SW 1271 (cell line): ENCODE data around the gene NSDHL.
"Not testable (repeated sequence)": the region's sequence is repeated elsewhere in the genome, so short reads cannot be mapped to it uniquely, and the experiment has no call there.

Experiments
- DNase-seq, 2 experiments: peaks; one replicate each; lab custom pipeline; 2025; lab: John Stamatoyannopoulos, UW

Gene NSDHL

DNA sequence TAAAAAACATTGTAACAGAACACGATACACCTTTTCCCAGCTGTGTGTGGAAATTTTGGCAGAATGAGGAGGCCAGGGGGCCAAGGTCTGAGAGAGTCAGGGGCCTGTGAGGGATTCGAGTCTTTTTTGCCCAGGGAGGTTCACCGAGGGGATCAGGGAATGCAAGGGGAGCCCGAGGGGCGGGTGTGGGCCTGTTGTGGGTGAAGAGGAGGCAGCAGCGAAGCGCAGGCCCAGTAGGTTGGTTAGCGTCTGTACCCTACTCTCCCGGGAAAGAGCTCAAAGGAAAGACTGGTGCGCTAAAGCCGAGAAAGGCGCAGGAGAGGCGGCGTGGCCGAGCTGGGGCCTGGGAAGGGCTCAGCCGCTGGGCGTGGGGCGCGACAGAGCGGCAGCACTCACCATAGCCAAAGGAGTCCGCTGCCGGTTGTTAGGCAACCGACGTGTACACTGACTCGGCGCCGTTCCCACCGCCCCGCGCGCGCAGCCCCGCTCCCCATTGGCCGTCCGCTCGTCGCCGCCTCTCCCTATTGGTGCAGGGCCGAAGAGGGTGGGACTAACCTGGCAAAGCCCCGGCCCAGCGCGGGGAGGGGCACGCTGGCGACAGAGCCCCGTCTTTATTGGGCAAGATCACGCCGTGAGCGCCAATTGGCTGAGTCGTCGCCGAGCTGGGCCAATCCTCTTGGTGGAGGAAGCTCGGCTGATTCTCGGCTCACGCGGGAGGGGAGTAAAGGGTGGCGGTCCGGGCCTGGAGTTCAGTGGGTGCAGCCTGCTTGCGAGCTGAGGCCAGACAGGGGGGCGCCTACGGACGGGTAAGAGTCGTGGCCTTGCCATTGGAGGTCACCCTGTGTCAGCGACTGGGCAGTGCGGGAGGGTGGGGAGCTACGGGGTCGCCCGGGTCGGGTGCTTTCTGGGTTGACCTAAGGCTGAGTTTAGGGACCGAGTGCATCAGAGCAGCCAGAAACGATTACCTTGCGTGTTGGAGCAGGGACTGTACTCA is at the start of gene NSDHL, which contains the start of gene CETN2:
NSDHL (plus strand) TSS at position 752 of the 994 bp plus-strand sequence. CDS start 15,262 bp downstream, outside the sequence.
CETN2 (minus strand) TSS at position 446 of the 994 bp plus-strand sequence; CDS start at position 399, 47 bp downstream.
- DNase-seq: peak; percentile 84 to 92

DNA sequence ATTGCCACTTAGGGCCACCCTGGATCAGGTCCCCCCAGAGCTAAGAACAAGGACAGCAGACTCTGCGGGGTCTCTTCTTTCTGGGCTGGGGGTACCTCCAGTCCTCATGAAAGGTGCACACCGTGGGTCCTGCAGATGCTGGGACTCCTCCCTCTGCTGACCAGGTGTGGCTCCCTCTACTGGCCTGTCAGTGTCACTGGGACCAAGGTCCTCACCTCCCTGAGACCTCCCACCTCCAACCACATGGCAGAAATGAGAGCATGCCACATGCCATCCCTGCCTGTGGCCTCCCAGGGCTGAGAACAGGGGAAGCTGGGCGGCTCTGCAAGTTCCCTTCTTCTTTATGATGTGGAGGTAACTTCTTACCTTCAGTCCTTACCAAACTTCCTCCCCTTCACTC is 43.8 kb upstream of the NSDHL start:
- not testable (repeated sequence) for DNase-seq

DNA sequence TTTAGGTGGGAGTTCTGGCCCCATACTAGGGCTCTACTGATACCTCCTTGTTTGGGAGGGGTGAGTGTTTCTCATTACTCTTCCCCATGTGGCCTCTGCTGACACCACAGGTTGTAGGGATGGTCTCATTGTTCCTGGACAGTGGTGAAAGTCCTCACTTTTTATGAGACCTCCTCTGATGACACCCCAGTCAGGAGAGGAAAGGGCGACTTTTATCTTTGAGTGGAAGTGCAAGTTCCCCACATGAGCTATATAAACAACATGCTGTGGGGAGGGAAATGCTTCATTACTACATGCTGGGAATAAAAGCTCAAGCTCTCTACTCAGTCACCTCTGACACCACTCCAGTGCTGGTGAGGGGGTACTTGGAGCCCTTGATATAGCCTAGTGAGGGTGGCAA is 31.9 kb upstream of the NSDHL start:
- DNase-seq: no peak

DNA sequence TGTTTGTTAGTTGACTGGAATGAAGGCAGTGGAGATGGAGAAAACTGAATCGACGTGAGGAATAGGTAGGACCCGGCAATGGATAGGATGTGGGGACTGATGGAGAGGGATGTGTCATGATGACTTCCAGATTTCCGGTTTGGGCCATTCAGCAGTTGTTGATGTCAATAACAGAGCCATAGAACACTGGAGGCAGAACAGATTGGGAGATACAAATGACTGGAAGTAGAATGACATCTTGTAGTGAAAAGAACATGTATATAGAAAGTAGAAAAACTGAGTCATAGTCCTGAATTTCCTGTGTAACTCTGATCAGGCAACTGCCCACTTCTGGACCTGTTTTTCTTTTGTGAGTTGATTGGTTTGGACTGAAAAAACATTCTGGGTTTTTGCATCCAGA is 24.8 kb upstream of the NSDHL start:
- DNase-seq: no peak

DNA sequence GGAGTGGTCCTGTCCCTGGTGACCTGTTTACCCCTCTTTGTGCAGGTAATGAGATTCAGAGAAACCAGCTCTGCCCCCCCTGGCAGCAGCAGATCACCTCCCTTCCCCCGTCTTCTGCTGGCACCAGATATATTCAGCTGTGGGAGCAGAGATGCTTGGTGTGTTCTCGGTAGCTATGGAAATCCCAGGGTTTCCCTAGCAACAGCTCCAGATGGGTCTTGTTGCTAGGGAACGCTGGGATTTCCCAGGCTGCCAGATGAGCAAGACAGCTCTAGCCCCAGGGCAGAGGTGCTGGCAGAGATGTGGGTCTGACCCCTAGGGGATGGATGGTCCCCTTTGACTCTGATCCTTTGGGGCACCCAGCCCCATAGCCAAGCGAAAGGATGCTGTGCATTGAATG is 20.5 kb upstream of the NSDHL start:
- no peak for DNase-seq

DNA sequence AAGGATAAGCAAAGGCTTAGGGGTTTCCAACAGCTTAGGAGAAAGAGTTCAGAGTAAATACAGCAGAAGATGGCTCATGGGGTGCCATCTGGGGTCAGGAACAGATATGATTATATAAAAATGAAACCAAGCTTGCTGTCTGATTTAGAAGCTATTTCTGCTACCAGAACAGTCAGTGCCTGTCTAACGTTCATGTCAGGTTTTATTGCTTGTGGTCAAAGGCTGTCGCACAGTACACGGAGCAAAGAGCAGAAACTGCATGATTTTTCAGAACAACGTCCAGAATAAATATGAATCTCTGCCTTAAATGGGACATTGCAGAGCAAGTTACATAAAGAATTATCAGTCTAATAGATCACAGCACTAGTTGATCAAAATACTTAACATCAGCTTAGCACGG is 17.7 kb upstream of the NSDHL start:
- no peak for DNase-seq

DNA sequence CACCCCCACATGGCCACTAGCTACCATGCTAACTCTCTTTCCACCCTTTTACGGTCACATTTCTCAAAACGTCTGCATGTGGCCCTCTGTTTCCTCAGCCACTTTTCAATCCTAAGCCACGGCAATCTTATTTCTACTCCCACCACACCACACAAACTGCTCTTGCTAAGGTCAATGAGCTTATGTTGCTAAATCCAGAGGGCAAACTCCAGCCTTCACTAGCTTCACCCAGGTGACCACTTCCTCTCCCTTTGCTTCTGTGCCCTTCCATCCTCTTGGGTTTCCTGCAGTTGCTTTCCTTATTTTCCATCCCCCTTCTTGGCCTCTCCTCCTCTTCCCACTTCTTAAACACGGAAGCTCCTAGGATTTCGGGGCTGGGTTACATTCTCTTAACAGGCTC is 16.8 kb upstream of the NSDHL start:
- DNase-seq: no peak

DNA sequence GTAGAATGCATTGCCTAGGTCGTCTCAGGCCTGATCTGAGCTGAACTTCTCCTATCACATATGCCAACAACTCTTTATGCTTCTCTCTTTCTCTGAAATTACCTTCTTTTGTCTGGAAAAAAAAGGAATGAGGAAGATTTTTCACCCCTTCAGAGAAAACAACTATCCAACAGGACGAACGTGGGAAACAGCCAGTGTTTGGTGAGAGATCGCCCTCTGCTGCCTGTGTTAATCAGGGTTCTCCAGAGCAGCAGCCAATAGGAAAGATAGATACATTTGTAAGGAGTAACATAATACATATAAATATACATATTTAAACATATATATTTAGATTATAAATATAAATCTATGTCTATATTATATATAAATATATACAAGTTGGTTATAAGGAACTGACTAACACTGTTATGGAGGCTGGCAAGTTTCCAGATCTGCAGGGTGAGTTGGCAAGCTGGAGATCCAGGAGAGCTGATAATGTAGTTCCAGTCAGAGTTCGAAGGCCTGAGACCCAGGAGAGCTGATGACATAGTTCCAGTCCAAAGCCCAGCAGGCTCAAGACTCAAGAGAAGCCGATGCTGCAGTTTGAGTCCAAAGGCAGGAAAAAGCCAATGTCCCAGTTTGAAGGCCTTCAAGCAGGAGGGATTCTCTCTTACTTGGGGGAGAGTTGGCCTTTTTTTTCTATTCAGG is 13.6 kb upstream of the NSDHL start:
- DNase-seq: peak in 1 of 2 experiments; percentile 39

DNA sequence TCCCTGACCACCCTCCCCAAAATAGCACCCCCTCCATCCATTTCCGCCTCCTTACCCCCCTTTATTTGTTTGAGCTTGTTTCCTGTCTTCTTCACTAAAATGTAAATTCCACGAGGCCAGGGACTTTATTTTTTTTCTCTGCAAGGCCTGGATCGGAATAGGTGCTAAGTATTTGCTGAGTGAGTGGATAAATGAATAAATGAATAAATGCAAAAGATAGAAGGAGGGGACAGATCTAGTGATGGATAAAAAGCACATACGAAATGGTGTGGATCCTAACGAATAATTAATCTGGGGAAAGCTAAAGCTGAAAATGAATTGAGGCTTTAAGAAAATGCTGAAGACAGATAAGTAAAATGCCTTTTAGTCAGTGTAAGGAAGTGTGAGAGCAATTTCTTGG is 12.5 kb upstream of the NSDHL start:
- DNase-seq: no peak

DNA sequence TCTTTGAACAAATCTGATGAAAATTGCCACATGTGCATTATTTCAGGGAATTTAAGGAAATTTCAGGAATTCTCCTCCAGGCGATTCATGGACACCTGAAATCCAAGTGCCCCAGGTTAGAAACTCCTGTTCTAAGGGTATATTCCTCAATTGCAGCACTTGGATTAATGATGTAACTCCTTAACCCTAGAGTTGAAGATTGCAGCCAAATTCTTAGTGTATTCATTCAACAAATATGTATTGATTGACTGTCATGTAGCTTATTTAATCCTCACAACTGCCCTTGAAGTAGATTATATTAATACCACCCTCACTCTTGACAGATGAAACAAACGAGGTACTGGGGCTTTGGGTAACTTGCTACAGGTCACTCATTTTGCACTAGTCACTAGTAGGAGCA is 11.6 kb upstream of the NSDHL start:
- no peak for DNase-seq

DNA sequence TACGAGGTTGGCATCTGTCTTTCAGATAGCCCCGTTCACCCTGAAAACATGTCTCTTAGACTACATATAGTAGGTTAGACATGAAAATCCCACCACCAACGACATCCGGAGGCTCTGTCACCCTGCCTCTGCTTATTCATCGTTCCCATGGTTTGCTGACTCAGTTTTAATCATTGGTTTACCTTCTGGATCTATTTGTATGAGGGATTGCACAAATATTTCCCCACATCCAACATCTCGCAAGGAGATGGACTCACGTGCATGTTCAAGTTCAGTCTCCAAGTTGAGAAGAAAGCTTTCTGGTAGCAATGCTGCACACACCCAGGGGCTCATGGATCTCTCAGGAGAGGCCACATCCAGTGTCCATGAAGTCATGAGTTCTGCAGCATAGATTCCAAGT is 11.1 kb upstream of the NSDHL start:
- DNase-seq: no peak

DNA sequence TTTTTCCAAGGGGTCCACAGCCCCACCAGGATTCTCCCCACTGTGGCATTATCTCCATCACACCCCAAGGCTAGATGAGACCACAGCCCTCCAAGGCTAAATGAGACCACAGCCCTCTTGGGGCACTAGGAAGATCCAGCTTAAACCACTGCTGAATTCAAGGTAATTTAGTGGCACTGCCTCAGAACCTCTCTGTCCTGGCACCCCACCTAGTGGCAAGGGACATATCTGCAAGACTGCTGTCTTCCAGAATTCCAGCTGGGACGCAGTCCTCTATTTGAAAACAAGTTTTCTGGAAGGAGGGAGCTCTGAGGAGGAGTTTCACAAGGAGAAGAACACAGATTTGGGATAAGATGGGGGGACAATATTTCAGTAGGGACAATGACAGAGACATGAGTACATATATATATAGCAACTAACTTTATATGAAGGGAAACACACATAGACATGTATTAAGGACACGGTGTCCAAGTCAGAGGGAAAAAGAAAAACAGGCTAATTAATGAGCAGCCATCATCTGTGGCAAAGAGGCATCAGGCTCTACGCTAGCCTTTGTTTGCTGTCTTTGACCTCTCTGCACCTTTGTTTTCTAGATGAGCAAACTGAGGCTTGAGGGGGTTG is 9.6 kb upstream of the NSDHL start:
- DNase-seq: peak in 1 of 2 experiments; percentile 5

DNA sequence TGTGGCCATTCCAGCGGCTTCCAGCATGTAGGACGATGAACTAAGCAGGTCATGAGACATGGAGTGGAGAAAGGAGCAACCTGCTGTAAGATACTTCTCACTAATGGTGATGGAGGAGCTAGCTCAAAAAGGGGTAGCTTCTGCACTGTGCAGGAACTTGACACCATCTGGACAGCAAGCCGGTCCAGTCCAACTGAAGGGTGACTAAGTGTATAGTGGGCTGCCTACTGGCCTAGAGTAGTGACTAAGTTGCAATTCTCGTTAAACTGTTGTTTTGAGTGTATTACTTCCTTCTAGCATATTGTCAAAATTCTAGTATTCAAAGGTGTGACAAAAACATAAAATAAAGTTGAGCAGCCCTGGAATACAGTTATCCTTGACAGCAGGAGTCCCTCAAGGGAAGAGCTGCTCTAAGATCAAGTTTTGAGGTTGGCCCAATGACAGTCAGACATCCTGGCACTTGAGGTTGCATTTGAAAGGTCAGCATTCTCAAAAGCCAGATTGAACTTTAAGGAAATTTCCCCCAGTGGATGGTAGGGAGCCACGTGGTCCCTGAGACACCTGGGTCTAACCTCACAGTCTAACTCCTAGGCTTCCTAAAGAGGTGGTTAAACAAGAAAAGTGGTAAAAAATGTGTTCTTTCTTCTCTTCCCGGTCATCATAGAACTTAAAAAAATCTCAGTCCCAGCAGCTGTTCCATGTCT is 8.3 kb upstream of the NSDHL start:
- no peak for DNase-seq

DNA sequence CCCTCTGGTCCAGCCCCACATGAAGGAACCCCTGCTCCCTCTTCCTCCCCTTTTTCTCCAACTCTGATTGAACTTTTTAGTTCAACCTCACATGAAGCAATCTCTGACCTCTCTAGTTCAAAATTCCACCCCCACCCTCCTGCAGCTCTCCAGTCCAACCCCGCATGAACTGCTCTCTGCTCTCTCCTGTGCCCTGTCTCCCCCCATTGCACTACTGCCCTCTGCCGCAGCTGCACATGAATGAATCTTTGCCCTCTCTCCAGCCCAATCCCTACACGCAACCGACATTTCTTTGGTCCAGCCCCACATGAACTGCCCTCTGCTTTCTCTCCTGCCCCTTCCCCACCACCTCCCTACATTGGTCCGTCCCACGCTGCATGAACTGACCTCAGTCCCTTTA is 7.2 kb upstream of the NSDHL start:
- no peak for DNase-seq

DNA sequence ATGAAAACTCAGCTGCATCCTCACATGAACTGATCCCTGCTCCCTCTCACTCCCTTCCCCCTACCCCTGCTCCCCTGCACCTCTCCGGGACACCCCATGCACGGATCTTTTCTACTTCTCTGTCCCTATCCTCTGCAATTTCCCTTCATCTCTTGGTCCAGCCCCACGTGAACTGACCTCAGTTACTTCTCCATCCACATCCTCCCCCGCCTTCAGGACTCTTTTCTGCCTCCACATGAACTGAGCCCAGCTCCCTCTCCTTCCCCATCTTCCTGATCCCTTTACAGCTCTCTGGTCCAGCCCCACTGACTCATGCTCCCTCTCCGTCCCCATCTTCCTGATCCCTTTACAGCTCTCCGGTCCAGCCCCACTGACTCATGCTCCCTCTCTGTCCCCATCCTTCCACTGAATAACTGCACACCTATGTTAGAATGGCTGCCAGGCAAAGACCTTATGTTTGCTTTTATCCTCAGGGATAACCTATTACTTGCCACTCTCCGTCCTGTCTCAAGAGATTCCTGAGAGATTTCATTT is 6.0 kb upstream of the NSDHL start:
- no peak for DNase-seq

DNA sequence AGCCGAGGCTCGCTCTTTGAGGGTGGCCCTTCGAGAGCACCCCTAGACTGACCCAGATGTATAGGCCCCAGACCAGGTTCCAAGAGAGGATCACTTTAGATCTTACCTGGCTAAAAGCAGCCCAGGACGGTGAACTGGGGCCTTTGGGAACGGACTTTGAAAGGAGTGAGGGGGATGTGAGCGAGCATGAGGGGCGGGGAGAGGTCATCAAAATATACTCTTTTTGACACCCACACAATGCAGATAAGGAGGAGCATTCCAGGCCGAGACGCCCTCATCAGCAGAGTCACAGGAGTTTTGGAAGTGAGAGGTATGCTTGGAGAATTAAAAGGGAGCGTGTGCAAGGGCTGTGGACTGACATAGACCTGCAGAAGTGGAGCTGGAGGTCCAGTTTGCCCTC is 528 bp downstream of the NSDHL start:
- no peak for DNase-seq

DNA sequence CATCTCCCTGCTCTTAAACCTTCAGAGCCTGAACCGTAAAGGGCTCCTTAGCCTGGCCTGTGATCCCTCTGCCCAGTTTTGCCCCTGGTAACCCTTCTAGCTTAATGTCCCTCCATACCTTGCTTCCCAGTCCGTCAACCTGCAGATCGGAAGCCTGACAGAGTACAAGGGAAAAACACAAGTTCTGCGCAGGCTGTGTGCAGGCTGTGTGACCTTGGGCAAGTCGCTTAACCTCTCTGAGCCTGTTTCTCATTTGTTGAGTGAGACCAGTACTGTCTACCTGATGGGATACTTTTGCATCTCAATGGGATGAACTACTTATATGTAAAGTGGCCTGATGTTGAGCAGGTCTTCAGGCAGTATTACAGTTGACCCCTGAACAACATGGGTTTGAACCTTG is 1.7 kb downstream of the NSDHL start:
- DNase-seq: no peak

DNA sequence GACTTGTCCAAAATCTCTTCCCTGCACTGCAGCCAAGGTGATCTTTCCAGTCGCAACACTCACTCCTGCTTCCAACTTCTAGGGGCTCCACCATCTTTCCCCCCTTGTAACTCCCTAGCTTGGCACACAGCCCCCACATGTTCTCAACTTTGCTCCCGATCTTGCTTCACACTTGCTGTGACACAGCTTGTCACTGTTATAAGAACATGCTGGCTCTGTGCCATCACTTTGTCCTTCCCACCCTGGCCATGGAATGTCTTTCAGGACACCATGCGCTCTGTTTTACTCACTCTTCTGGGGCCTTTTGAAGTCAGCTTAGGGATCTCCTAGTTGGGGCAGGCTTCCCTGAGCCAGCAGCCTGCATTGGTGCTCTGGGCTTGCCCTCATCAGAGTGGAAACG is 2.5 kb downstream of the NSDHL start:
- no peak for DNase-seq

DNA sequence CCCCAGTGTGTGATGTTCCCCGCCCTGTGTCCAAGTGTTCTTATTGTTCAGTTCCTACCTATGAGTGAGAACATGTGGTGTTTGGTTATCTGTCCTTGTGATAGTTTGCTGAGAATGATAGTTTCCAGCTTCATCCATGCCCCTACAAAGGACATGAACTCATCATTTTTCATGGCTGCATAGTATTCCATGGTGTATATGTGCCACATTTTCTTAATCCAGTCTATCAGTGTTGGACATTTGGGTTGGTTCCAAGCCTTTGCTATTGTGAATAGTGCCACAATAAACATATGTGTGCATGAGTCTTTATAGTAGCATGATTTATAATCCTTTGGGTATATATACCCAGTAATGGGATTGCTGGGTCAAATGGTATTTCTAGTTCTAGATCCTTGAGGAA is 4.6 kb downstream of the NSDHL start:
- not testable (repeated sequence) for DNase-seq

DNA sequence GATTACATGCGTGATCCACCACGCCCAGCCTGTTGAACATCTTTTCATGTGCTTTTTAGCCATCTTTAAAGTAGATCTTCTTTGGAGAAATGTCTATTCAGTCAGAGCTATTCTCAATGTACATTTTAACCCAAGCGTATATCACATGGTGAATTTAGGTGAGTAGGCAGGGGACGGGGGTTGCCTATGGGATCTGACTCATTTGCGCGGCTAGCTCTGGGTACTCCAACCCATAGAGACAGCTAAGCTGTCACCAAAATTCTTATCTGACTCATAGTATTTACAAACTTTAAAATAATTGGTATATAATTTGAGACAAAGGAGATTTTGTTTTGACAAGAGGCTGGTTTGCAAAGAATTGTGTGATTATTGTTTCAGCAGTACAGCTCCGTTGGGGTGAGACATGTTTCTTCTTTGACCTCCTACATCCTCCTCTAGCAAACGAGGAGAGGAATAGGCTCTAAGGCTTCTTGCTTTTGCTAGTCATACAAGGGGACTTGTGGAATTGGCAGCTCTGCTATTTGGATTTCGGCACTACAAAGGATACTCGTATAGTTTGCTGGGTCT is 12.0 kb downstream of the NSDHL start:
- DNase-seq: no peak

DNA sequence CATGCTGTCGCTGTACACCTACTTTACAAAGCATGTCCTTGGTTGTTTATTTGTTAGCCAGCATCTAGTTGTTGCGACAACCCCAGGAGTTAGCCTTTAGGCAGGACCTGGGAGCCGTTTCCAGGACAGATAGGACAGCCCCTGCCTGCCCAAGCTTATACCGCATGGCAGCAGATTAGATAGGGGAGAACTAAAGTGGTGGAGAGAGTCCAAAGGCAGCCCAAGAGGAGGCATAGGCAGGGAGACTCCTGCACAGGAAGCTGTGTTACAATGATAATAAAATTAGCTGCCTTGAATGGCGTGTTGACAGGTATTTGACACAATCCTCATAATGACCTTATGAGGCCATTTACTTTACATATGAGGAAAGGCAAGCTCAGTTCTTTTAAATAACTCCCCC is 13.0 kb downstream of the NSDHL start:
- no peak for DNase-seq
